K562 (cell line): ENCODE measurements around the gene SNRNP48. TPM values are rescaled to one million over a fixed set of nuclear protein-coding genes. Genes with fewer than 3 reads are reported as not detected.

ENCODE experiments used
- CBX5 ChIP-seq: IDR thresholded peaks from 2 replicates; pipeline ENCODE4 v1.6.1; 2014; ENCODE audit warnings: low read depth, borderline replicate concordance
- CHD7 ChIP-seq: fragments of 200-600 bp; sonication (generic); IDR thresholded peaks from one replicate; pipeline ENCODE4 v1.6.1; 2012; ENCODE audit warnings: mild to moderate bottlenecking, low read depth, low read length, inconsistent platforms
- HEY1 ChIP-seq: fragments of 250-450 bp; sonication (Bioruptor Pico); IDR thresholded peaks from 2 replicates; pipeline ENCODE4 v1.5.0; 2020; ENCODE audit warnings: mild to moderate bottlenecking, moderate library complexity, borderline replicate concordance
- JUNB ChIP-seq: fragments of 450-650 bp; formaldehyde crosslinking; conservative IDR thresholded peaks from 2 replicates; pipeline ENCODE4 v1.4.0; 2020; ENCODE audit warnings: mild to moderate bottlenecking
- MTA2 ChIP-seq: fragments of 450-650 bp; IDR thresholded peaks from 2 replicates; pipeline ENCODE4 v1.6.1; 2016; ENCODE audit warnings: low read depth
- PHTF2 ChIP-seq: fragments of 250-450 bp; sonication (Bioruptor Pico); IDR thresholded peaks from 2 replicates; pipeline ENCODE4 v1.5.0; 2021; ENCODE audit warnings: mild to moderate bottlenecking
- RFX1 ChIP-seq: fragments of 450-650 bp; IDR thresholded peaks from 2 replicates; pipeline ENCODE4 v1.6.1; 2016; ENCODE audit warnings: mild to moderate bottlenecking, moderate library complexity
- SIN3B ChIP-seq: fragments of 450-650 bp; IDR thresholded peaks from 2 replicates; pipeline ENCODE4 v1.6.1; 2017; ENCODE audit warnings: low read depth, mild to moderate bottlenecking, moderate library complexity
- ZNF217 ChIP-seq: sonication (generic); formaldehyde crosslinking; IDR thresholded peaks from 2 replicates; pipeline ENCODE4 v1.8.0; 2022; ENCODE audit warnings: mild to moderate bottlenecking, missing genetic modification reagents
- ZNF384 ChIP-seq: IDR thresholded peaks from 2 replicates; pipeline ENCODE4 v1.6.1; 2012; ENCODE audit warnings: low read depth, low read length, improper control_type of control experiment
- polyA plus RNA-seq, 8 experiments: library from polyadenylated mRNA; depleted of rRNA in 4 of 8; stranded (reverse) in 5 of 8; unstranded in 3 of 8; fragments of >200 nt; fragmentation: Nextera tagmentation in 2 of 8; fragmentation: Illumina TruSeq in 1 of 8; extraction: Ambion mirVana in 2 of 8; extraction: Trizol in 1 of 8; gene quantifications; 2 replicates each; pipeline versions ENCODE4 v1.2.1 to v1.2.3, GENCODE V29; 2011 to 2014; ENCODE audit warnings: inconsistent platforms in 1 of 8, missing spikeins in 1 of 8
- total RNA-seq, 7 experiments: library from RNA; depleted of rRNA in 6 of 7; stranded (reverse); fragments of >200 nt in 6 of 7; fragmentation: Illumina TruSeq in 2 of 7; extraction: Trizol in 2 of 7; gene quantifications; 2 replicates each; pipeline versions ENCODE4 v1.2.1 to v1.2.3, GENCODE V29; 2011 to 2021; ENCODE audit warnings: low replicate concordance in 1 of 7
- TF ChIP-seq, protein P1 (sequence below): fragments of 250-450 bp; sonication (Bioruptor Pico); IDR thresholded peaks from 2 replicates; pipeline ENCODE4 v1.4.0; 2020; ENCODE audit warnings: mild to moderate bottlenecking

The SNRNP48 gene
- total and polyA plus RNA-seq, 9 of the 15 experiments (the other 6 are each of a cell fraction or from before 2014, with no cell fraction given), result 6.2 to 32.9 (median 18.6) TPM

DNA sequence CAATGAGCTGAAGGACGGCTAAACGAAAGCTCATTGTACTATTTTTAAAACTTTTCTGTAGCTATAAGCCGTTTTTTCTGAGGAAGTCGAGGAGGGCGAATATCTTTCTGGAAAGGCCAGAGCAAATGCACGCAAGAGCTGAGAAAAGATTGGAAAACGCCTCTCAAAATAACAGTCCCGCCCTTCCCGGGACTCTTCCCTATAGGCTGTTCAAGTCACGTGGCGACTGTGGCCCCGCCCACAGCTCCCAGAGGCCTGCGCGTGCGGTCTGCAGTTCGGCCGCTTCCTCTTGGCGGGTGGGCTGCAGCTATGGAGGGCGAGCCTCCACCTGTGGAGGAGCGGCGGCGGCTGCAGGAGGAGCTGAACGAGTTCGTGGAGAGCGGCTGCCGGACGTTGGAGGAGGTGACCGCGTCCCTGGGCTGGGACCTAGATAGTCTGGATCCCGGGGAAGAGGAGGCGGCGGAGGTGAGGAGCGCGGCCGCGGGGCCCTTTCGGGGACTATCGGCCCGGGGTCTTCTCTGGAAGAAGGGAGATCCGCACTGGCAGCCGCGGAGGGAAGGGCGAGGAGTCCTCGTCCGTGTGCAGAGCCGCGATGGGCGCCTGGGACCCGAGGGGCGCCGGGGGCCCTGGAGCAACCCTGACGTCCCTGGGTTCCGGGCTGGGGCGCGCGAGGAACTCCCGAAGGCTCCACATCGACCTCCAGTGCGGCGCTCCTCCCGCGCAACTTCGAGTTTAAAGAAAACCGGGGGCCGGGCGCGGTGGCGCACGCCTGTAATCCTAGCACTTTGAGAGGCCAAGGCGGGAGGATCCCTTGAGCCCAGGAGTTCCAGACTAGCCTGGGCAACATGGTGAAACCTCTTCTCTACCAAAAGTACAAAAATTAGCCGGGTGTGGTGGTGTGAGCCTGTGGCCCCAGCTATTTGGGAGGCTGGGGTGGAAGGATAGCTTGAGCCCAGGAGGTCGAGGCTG, at the start of gene SNRNP48 (continued):
- TF ChIP-seq RFX1 (no peak), MTA2 (no peak), SIN3B (no peak), CBX5 (no peak), PHTF2 (no peak), ZNF217 (CRISPR knock-in tag) (no peak), JUNB (CRISPR knock-in tag) (no peak), ZNF384 (no peak), CHD7 (no peak), HEY1 (CRISPR knock-in tag) (no peak)
- TF ChIP-seq, protein P1, sequence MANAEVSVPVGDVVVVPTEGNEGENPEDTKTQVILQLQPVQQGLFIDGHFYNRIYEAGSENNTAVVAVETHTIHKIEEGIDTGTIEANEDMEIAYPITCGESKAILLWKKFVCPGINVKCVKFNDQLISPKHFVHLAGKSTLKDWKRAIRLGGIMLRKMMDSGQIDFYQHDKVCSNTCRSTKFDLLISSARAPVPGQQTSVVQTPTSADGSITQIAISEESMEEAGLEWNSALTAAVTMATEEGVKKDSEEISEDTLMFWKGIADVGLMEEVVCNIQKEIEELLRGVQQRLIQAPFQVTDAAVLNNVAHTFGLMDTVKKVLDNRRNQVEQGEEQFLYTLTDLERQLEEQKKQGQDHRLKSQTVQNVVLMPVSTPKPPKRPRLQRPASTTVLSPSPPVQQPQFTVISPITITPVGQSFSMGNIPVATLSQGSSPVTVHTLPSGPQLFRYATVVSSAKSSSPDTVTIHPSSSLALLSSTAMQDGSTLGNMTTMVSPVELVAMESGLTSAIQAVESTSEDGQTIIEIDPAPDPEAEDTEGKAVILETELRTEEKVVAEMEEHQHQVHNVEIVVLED (CRISPR knock-in tag), result no peak
